ENCODE data around the gene FBXO15. TPM values are rescaled to one million over a fixed set of nuclear protein-coding genes. Genes with fewer than 3 reads are reported as not detected.

FBXO15 gene
- total RNA-seq, 1 donor from 2014 or later = 2.0 TPM

DNA sequence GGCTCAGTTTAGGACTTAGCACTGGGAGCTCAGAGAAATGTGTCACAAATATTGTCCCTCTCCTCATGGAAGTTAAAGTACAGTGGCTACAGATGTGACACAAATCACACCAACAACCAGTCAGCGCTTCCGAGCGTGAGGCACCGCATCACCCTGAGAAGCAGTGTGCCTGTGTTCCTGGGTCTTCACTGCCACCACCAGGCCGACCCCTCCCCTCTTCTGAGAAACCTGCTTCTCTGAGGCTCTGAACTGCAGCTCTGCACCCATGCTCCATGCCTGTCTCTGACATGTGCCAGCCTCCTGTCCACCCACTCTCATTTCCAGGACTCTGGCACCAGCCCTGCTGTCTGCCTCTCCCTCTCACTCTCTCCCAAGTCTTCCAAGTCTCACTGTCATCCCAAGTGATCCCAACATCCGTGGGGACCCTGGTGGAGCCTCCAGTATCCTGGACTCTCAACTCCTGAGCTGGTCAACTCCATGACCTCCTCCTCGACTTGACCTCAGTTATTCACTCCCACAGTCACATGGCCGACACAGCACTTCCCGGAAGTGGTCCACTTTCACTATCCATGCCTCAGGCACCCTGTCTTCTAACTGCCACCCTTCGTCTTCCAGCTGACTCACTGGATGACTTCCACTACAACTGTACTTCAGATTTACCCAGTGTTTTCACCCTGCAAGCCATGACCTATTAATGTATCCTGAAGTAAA lies 73.5 kb downstream of the FBXO15 start:
- DNase-seq (ENCODE audit: low read depth) = no peak
- TF ChIP-seq, protein P1, sequence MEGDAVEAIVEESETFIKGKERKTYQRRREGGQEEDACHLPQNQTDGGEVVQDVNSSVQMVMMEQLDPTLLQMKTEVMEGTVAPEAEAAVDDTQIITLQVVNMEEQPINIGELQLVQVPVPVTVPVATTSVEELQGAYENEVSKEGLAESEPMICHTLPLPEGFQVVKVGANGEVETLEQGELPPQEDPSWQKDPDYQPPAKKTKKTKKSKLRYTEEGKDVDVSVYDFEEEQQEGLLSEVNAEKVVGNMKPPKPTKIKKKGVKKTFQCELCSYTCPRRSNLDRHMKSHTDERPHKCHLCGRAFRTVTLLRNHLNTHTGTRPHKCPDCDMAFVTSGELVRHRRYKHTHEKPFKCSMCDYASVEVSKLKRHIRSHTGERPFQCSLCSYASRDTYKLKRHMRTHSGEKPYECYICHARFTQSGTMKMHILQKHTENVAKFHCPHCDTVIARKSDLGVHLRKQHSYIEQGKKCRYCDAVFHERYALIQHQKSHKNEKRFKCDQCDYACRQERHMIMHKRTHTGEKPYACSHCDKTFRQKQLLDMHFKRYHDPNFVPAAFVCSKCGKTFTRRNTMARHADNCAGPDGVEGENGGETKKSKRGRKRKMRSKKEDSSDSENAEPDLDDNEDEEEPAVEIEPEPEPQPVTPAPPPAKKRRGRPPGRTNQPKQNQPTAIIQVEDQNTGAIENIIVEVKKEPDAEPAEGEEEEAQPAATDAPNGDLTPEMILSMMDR (IDR thresholded peaks at IDR 0.05; ENCODE audit: insufficient read depth, low read length, poor library complexity, severe bottlenecking) = no peak
- H3K36me3 ChIP-seq (ENCODE audit: control insufficient read depth, insufficient read depth, low read length) = no peaks in the 10 kb centered on the region
- H3K4me3 ChIP-seq (ENCODE audit: low read depth, low read length) = no peak overlapping the region
- no peaks in the 10 kb centered on the region for H3K27me3 ChIP-seq (ENCODE audit: control insufficient read depth, insufficient read depth, low read length)

DNA sequence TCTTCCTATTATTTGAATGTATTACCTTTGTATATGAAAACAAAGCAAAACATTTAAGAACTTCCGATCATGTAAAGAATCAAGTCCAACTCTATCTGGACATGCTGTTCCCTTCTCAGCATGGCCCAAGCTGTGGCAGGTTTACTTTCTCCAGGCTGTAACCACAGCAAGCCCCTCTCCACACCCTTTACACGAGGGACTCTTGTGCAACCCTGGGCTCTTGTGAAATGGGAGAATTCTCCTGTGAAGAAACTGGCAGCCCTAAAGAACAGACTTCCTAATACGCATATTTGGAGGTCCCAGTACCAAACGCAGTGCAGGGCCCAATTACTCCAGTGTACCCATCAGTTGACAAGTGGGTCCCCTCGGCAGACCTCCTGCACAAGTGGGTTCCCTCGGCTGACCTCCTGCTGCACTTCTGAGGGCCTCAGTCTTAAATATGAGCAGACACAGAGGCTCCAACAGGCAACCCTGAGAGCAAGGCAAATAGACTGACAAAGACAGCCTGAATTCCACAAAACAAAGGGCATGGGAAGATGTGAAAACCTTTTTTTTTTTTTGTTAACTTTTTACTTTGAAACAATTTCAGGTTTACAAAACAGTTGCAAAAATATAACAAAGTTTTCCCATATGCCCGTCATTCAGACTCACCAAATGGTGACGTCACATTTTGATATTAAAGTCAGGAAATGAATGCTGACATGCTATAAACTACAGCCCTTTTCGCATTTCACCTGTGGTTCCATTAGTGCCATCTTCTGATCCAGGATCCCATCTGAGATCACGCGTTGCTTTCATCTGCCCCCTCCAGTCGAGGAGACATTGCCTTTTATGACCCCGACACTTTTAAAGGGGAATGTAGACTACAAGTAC lies 78.2 kb downstream of the FBXO15 start:
- Histone ChIP-seq H3K27me3 (ENCODE audit: control insufficient read depth, insufficient read depth, low read length) (no peaks in the 10 kb centered on the region), H3K4me3 (ENCODE audit: low read depth, low read length) (no peak overlapping the region), H3K36me3 (ENCODE audit: control insufficient read depth, insufficient read depth, low read length) (no peaks in the 10 kb centered on the region)
- no peak for DNase-seq (ENCODE audit: low read depth)
- TF ChIP-seq, protein P1 (IDR thresholded peaks at IDR 0.05; ENCODE audit: insufficient read depth, low read length, poor library complexity, severe bottlenecking) = no peak

DNA sequence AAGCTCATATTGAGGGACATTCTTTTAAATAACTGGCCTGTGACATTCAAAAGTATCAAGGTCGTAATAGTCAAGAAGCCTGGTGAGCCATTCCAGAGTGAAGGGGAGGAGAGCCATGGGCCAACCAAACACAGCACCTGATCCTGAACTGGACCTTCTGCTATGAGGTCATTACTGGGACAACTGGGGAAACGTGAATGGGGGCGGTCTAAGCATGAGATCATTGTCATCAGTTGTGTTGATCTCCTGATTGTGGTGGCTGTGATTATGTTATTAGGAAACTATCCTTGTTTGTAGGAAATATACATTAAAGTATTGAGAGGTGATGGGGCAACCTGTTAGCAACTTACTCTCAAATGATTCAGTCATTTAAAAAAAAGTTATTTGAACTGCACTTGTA lies 79.3 kb downstream of the FBXO15 start:
- TF ChIP-seq, protein P1 (IDR thresholded peaks at IDR 0.05; ENCODE audit: insufficient read depth, low read length, poor library complexity, severe bottlenecking) = no peak
- no peak for DNase-seq (ENCODE audit: low read depth)
- no peak overlapping the region for H3K4me3 ChIP-seq (ENCODE audit: low read depth, low read length)
- H3K36me3 ChIP-seq (ENCODE audit: control insufficient read depth, insufficient read depth, low read length) = no peaks in the 10 kb centered on the region
- no peaks in the 10 kb centered on the region for H3K27me3 ChIP-seq (ENCODE audit: control insufficient read depth, insufficient read depth, low read length)

DNA sequence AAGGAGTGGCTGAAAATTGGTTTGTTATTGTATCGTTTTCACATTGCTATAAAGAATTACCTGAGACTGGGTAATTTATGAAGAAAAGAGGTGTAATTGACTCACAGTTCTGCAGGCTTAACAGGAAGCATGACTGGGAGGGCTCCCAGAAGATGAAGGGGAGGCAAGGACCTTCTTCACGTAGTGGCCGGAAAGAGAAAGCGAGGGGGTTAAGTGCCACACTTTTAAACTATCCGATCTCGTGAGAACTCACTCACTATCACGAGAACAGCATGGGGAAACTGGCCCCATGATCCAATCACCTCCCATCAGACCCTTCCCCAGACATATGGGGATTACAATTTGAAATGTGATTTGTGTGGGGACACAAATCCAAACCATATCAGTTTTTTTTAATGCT lies 81.6 kb downstream of the FBXO15 start:
- Histone ChIP-seq H3K36me3 (ENCODE audit: control insufficient read depth, insufficient read depth, low read length) (no peaks in the 10 kb centered on the region), H3K4me3 (ENCODE audit: low read depth, low read length) (no peak overlapping the region), H3K27me3 (ENCODE audit: control insufficient read depth, insufficient read depth, low read length) (no peaks in the 10 kb centered on the region)
- TF ChIP-seq, protein P1 (IDR thresholded peaks at IDR 0.05; ENCODE audit: insufficient read depth, low read length, poor library complexity, severe bottlenecking) = no peak
- DNase-seq (ENCODE audit: low read depth) = no peak

DNA sequence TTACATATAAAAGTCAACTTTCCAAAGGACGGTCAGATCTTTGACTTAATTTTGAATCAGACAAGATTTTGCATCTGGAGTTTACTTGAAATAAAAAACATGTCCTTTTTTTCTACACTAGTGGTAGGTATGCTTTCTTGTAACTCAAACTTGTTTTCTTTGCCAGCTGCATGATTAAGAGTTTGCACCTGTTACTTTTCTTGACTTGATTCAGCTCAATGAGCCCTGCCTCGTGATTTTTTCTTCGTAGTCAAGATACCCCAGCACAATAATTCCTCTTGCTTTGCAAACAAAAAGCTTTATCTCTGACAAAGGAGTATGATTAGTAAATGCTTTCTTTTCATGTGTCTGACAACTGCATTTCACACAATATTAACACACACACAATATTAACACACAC lies 82.3 kb downstream of the FBXO15 start:
- Histone ChIP-seq H3K36me3 (ENCODE audit: control insufficient read depth, insufficient read depth, low read length) (no peaks in the 10 kb centered on the region), H3K4me3 (ENCODE audit: low read depth, low read length) (no peak overlapping the region), H3K27me3 (ENCODE audit: control insufficient read depth, insufficient read depth, low read length) (no peaks in the 10 kb centered on the region)
- DNase-seq (ENCODE audit: low read depth) = no peak
- TF ChIP-seq, protein P1 (IDR thresholded peaks at IDR 0.05; ENCODE audit: insufficient read depth, low read length, poor library complexity, severe bottlenecking) = no peak
